Fibroblast of mammary gland (primary cell): ENCODE measurements around the gene C1orf21.

ENCODE experiments used
- DNase-seq: peaks from one replicate; pipeline ENCODE4 v3.0.0-alpha.2; 2010; ENCODE audit warnings: low read depth
- H3K4me3 ChIP-seq: 2 replicates; pipeline ENCODE4 v1.5.1; 2011; ENCODE audit warnings: low read depth, mild to moderate bottlenecking, low read length, moderate library complexity; ENCODE audit not compliant: control insufficient read depth
- TF ChIP-seq, protein P1 (sequence below): conservative IDR thresholded peaks from 2 replicates; pipeline ENCODE4 v1.5.1; 2011; ENCODE audit warnings: low read depth, low read length, inconsistent platforms; ENCODE audit not compliant: control insufficient read depth, insufficient read depth

C1orf21 gene

DNA sequence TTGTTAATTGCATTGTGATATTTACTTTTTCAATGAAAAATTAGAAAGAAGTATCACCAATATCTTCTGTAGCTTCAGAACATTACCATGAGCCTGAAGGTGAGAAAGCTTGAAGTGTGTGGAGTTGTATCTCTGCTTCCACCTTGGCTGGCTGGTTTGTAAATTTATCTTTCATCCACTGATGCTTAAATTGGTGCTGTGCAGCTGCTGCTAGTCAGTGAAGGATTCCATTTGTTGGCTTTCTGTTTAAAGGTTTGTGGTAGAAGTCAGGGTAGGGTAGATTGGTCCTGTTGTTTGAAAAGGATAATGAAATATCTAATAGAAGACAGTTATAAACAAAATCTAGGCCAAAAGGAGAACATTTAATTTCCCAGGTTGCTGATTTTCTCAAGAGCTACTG is 105.7 kb downstream of the C1orf21 start:
- no peak overlapping the region for H3K4me3 ChIP-seq
- TF ChIP-seq, protein P1, sequence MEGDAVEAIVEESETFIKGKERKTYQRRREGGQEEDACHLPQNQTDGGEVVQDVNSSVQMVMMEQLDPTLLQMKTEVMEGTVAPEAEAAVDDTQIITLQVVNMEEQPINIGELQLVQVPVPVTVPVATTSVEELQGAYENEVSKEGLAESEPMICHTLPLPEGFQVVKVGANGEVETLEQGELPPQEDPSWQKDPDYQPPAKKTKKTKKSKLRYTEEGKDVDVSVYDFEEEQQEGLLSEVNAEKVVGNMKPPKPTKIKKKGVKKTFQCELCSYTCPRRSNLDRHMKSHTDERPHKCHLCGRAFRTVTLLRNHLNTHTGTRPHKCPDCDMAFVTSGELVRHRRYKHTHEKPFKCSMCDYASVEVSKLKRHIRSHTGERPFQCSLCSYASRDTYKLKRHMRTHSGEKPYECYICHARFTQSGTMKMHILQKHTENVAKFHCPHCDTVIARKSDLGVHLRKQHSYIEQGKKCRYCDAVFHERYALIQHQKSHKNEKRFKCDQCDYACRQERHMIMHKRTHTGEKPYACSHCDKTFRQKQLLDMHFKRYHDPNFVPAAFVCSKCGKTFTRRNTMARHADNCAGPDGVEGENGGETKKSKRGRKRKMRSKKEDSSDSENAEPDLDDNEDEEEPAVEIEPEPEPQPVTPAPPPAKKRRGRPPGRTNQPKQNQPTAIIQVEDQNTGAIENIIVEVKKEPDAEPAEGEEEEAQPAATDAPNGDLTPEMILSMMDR: no peak
- DNase-seq: no peak

DNA sequence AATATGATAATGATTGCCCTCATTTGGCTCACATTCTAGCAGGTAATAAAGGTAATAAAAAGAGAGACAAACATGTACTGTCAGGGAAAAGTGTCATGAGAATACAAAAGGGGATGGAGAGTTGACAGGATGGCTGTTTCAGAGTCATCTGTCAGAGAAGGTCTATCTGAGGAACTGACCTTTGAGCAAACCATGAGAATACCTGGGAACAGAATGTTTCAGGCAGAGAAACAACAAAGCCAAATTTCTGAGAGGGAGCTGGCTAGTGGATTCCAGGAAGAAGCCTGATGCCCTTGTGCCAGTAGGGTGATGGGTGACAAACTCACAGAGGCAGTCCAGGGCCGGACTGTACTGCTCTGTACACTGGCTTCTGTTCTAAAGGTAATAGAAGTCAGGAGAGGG is 107.2 kb downstream of the C1orf21 start:
- no peak for DNase-seq
- TF ChIP-seq, protein P1: no peak
- no peak overlapping the region for H3K4me3 ChIP-seq

DNA sequence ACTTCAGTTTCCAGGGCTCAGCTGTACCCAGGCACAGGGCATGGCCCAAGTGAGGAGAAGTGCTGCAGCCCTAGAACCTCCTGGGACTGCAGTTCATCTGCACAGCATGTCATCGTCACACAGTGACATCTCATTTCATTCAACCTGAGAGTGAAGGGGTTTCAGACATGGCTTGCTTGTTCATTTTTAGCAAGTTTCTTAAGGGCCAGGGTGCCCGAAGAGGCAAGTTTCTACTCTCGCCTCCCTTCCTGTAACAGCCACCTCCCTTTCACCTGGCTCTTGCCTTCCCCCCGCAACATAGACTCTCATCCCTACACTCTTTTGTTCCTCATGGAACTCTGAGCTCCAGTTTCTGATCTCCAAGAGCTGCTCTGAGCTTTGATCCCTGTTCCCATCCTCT is 108.1 kb downstream of the C1orf21 start:
- TF ChIP-seq, protein P1: no peak
- DNase-seq: no peak
- no peak overlapping the region for H3K4me3 ChIP-seq

DNA sequence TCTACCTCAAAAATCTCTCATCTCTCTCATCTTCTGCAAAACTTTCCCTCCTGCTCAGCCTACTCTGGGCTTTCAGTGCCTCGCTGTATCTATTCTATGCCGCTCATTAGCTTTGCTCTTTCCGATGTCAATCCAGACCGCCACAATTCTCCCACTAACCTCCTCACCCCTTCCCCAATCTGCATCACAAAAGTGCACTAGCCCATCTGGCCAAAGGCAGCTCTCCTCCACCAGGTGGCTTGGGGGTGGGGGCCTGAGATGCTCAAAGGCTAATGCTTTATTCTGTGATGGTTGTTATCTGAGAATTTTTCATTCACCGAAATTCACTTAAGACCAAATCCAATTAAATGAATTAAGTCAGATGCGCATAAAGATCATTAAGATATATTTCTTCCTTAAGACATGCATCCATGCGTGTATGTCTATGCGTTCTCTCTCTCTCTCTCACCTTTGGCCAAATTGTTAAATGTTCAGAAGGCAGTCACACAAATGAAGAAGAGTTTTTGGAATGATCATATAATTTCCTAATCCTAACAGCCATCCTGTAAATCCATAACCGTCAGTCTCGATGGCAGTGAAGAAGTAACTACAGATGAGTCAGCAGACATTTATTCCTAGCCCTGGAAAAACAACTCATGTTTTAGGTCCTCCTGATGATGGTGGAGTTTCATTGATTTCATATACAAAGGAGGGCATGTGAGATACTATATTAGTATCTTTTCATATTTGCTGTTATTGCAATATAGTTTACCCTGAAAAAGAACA is 111.3 kb downstream of the C1orf21 start:
- DNase-seq: peak; percentile 11
- TF ChIP-seq, protein P1: no peak
- H3K4me3 ChIP-seq: no peak overlapping the region

DNA sequence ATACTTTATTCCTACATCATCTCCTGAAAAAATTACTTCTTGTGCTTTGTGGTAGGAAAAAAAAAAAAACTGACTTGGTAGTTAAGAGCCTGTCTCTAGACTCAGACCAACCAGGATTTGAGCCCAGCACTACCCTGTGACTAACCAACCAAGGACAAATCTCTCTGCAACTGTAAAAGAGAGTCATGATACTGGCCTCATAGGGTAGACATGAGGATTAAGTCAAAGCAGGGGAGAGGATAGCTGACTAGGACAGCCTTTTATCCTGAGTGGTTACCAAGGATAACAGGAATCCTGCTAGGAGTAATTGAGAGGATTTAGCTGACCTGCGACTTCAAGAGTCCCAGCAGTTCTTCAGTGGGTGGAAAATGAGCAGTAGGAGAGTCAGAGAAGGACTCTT is 112.8 kb downstream of the C1orf21 start:
- peak; percentile 23 for DNase-seq
- TF ChIP-seq, protein P1: no peak
- no peak overlapping the region for H3K4me3 ChIP-seq

DNA sequence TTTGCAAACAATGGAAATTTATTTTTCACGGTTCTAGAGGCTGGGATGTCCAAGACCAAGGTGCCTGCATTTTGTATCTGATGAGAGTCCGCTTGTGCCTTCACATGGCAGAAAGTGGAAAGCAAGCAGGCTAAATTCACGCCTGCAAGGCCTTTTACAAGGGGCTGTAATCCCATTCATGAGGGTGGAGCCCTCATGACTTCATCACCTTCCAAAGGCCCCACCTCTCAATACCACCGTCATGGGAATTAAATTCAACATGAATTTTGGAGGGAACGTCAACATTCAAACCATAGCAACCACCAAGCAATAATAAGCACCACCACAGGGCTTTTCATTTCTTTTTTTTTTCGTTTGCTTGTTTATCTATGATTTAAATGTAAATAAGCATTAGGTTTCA is 115.3 kb downstream of the C1orf21 start:
- no peak for DNase-seq
- TF ChIP-seq, protein P1: no peak
- H3K4me3 ChIP-seq: no peak overlapping the region
